Gastroesophageal sphincter (tissue), 3 donors: Measurements from ENCODE around the gene IZUMO4.

Source experiments
- CTCF ChIP-seq, 4 experiments: fragments of 200-600 bp in 2 of 4; fragments of 450-650 bp in 2 of 4; sonication (generic) in 1 of 4; IDR thresholded peaks; one replicate each; pipeline ENCODE4 v1.5.1; 2017 to 2019; ENCODE audit warnings: antibody characterized with exemption in 4 of 4, mild to moderate bottlenecking in 2 of 4, moderate library complexity in 2 of 4
- POLR2A ChIP-seq, 2 donors: fragments of 450-650 bp; IDR thresholded peaks; one replicate each; pipeline ENCODE4 v1.6.1; 2017; ENCODE audit warnings: antibody characterized with exemption in 2 of 2, mild to moderate bottlenecking in 2 of 2, moderate library complexity in 1 of 2

GRCh38 chr19:2055931-2056836 lies 40.5 kb upstream of the IZUMO4 start:
- TF ChIP-seq POLR2A (IDR thresholded peaks at IDR 0.05) (peak in 1 of 2 donors; percentile 47), CTCF (IDR thresholded peaks at IDR 0.05) (peak in 1 of 4 experiments; percentile 26)
